Mononuclear cell (primary cell): Measurements from ENCODE around the gene FARS2. TPM values are rescaled to one million over a fixed set of nuclear protein-coding genes. Genes with fewer than 3 reads are reported as not detected.

Experiments
- H3K27me3 ChIP-seq: 2 replicates; pipeline ENCODE4 v1.6.0; 2011; ENCODE audit warnings: low read length, control low read depth; ENCODE audit not compliant: insufficient read depth
- H3K4me1 ChIP-seq: 2 replicates; pipeline ENCODE4 v1.5.1; 2011; ENCODE audit warnings: mild to moderate bottlenecking, low read length, control low read depth; ENCODE audit not compliant: insufficient read depth
- H3K4me3 ChIP-seq: 2 replicates; pipeline ENCODE4 v1.5.1; 2011; ENCODE audit warnings: mild to moderate bottlenecking, low read length, moderate library complexity
- H3K9me3 ChIP-seq: 2 replicates; pipeline ENCODE4 v1.5.1; 2011; ENCODE audit warnings: low read depth, mild to moderate bottlenecking, control low read depth, low read length
- total RNA-seq: library from RNA; depleted of rRNA; stranded (reverse); fragments of >200 nt; gene quantifications from one replicate; pipeline ENCODE4 v1.2.3, GENCODE V29; 2012

The FARS2 gene
- total RNA-seq, 1 donor, result 13.5 TPM

GRCh38 chr6:5751525-5752390 lies 490.4 kb downstream of the FARS2 start:
- peaks cover 20% of the 10 kb centered on the region for H3K9me3 ChIP-seq
- no peaks in the 10 kb centered on the region for H3K27me3 ChIP-seq
- no peaks in the 10 kb centered on the region for H3K4me1 ChIP-seq
- H3K4me3 ChIP-seq, result no peak overlapping the region

- no peaks in the 10 kb centered on the region for H3K27me3 ChIP-seq
- H3K4me3 ChIP-seq, result no peak overlapping the region
- no peaks in the 10 kb centered on the region for H3K4me1 ChIP-seq
- H3K9me3 ChIP-seq, result peaks cover 20% of the 10 kb centered on the region
Observed at GRCh38 chr6:5752391-5752680, 491.0 kb downstream of the FARS2 start.

- Histone ChIP-seq H3K27me3 (no peaks in the 10 kb centered on the region), H3K9me3 (peaks cover 20% of the 10 kb centered on the region), H3K4me3 (no peak overlapping the region), H3K4me1 (no peaks in the 10 kb centered on the region)
Observed at GRCh38 chr6:5753209-5753608, 491.9 kb downstream of the FARS2 start.

- no peak overlapping the region for H3K4me3 ChIP-seq
- no peaks in the 10 kb centered on the region for H3K27me3 ChIP-seq
- H3K4me1 ChIP-seq, result no peaks in the 10 kb centered on the region
- H3K9me3 ChIP-seq, result peaks cover 20% of the 10 kb centered on the region
Observed at GRCh38 chr6:5754904-5755303, 493.6 kb downstream of the FARS2 start.

GRCh38 chr6:5759571-5759970 lies 498.3 kb downstream of the FARS2 start:
- Histone ChIP-seq H3K4me1 (peaks cover 5% of the 10 kb centered on the region), H3K4me3 (no peak overlapping the region), H3K27me3 (no peaks in the 10 kb centered on the region), H3K9me3 (peaks cover 12% of the 10 kb centered on the region)

- no peaks in the 10 kb centered on the region for H3K27me3 ChIP-seq
- H3K4me1 ChIP-seq, result peaks cover 6% of the 10 kb centered on the region
- no peak overlapping the region for H3K4me3 ChIP-seq
- no peaks in the 10 kb centered on the region for H3K9me3 ChIP-seq
Observed at GRCh38 chr6:5761370-5761769, 500.1 kb downstream of the FARS2 start.

- H3K9me3 ChIP-seq, result no peaks in the 10 kb centered on the region
- H3K4me1 ChIP-seq, result peaks cover 6% of the 10 kb centered on the region
- no peaks in the 10 kb centered on the region for H3K27me3 ChIP-seq
- H3K4me3 ChIP-seq, result no peak overlapping the region
Observed at GRCh38 chr6:5762561-5762968, 501.3 kb downstream of the FARS2 start.

- peaks cover 6% of the 10 kb centered on the region for H3K4me1 ChIP-seq
- no peak overlapping the region for H3K4me3 ChIP-seq
- H3K9me3 ChIP-seq, result no peaks in the 10 kb centered on the region
- H3K27me3 ChIP-seq, result no peaks in the 10 kb centered on the region
Observed at GRCh38 chr6:5763407-5763806, 502.1 kb downstream of the FARS2 start.

- no peaks in the 10 kb centered on the region for H3K9me3 ChIP-seq
- H3K27me3 ChIP-seq, result no peaks in the 10 kb centered on the region
- H3K4me3 ChIP-seq, result no peak overlapping the region
- peaks cover 6% of the 10 kb centered on the region for H3K4me1 ChIP-seq
Observed at GRCh38 chr6:5763871-5764270, 502.6 kb downstream of the FARS2 start.

- H3K27me3 ChIP-seq, result no peaks in the 10 kb centered on the region
- no peak overlapping the region for H3K4me3 ChIP-seq
- no peaks in the 10 kb centered on the region for H3K9me3 ChIP-seq
- peaks cover 6% of the 10 kb centered on the region for H3K4me1 ChIP-seq
Observed at GRCh38 chr6:5764401-5764955, 503.2 kb downstream of the FARS2 start.

GRCh38 chr6:5765141-5765760 lies 503.9 kb downstream of the FARS2 start:
- Histone ChIP-seq H3K27me3 (no peaks in the 10 kb centered on the region), H3K4me3 (no peak overlapping the region), H3K4me1 (peaks cover 6% of the 10 kb centered on the region), H3K9me3 (no peaks in the 10 kb centered on the region)

- H3K4me1 ChIP-seq, result peaks cover 6% of the 10 kb centered on the region
- no peak overlapping the region for H3K4me3 ChIP-seq
- H3K27me3 ChIP-seq, result no peaks in the 10 kb centered on the region
- H3K9me3 ChIP-seq, result no peaks in the 10 kb centered on the region
Observed at GRCh38 chr6:5766260-5766659, 504.9 kb downstream of the FARS2 start.

GRCh38 chr6:5767471-5767870 lies 506.2 kb downstream of the FARS2 start:
- no peaks in the 10 kb centered on the region for H3K27me3 ChIP-seq
- H3K4me3 ChIP-seq, result no peak overlapping the region
- peaks cover 6% of the 10 kb centered on the region for H3K4me1 ChIP-seq
- H3K9me3 ChIP-seq, result no peaks in the 10 kb centered on the region

GRCh38 chr6:5771211-5771610 lies 509.9 kb downstream of the FARS2 start:
- Histone ChIP-seq H3K4me1 (no peaks in the 10 kb centered on the region), H3K27me3 (no peaks in the 10 kb centered on the region), H3K9me3 (no peaks in the 10 kb centered on the region), H3K4me3 (no peak overlapping the region)

GRCh38 chr6:5771759-5772390 lies 510.6 kb downstream of the FARS2 start:
- Histone ChIP-seq H3K4me3 (no peak overlapping the region), H3K9me3 (no peaks in the 10 kb centered on the region), H3K4me1 (no peaks in the 10 kb centered on the region), H3K27me3 (no peaks in the 10 kb centered on the region)
